Heart right ventricle (tissue), 16 donors: ENCODE results near the gene CBX1. TPM values are rescaled to one million over a fixed set of nuclear protein-coding genes. Genes with fewer than 3 reads are reported as not detected.
A peak's percentile ranks its signal among the peaks of the same experiment; 100 is the strongest.

Experiments used
- ATAC-seq, 8 donors: fragments of 200-7000 bp; cut with Tn5 transposase; one replicate each; pipeline ENCODE4 v1.9.1; 2020; ENCODE audit warnings: mild to moderate bottlenecking in 8 of 8, moderate library complexity in 8 of 8, moderate number of reproducible peaks in 1 of 8
- DNase-seq, 2 donors: peaks; one replicate each; pipeline ENCODE4 v3.0.0-alpha.2; 2020
- H3K27ac ChIP-seq, 10 donors: fragments of 200-600 bp; sonication (generic) in 2 of 10; one replicate each; pipeline versions ENCODE4 v1.5.0 to v1.8.0; 2020 to 2022; ENCODE audit warnings: mild to moderate bottlenecking in 3 of 10
- H3K27me3 ChIP-seq, 7 donors: fragments of 200-600 bp; one replicate each; pipeline ENCODE4 v1.8.0; 2021 to 2022; ENCODE audit warnings: mild to moderate bottlenecking in 2 of 7
- H3K36me3 ChIP-seq, 9 donors: fragments of 200-600 bp; sonication (generic) in 1 of 9; one replicate each; pipeline versions ENCODE4 v1.5.0 to v1.8.0; 2020 to 2022; ENCODE audit warnings: mild to moderate bottlenecking in 2 of 9
- H3K4me1 ChIP-seq, 9 donors: fragments of 200-600 bp; sonication (generic) in 1 of 9; one replicate each; pipeline versions ENCODE4 v1.5.0 to v1.8.0; 2020 to 2022; ENCODE audit warnings: mild to moderate bottlenecking in 4 of 9
- H3K4me3 ChIP-seq, 10 donors: fragments of 200-600 bp; sonication (generic) in 2 of 10; one replicate each; pipeline versions ENCODE4 v1.5.0 to v1.8.0; 2020 to 2022; ENCODE audit warnings: mild to moderate bottlenecking in 7 of 10, moderate library complexity in 2 of 10
- H3K9me3 ChIP-seq, 11 donors: fragments of 200-600 bp in 10 of 11; sonication (generic) in 2 of 11; one replicate each; pipeline versions ENCODE4 v1.5.0 to v1.8.0; 2013 to 2022; ENCODE audit warnings: mild to moderate bottlenecking in 2 of 11, control low read depth in 1 of 11, moderate library complexity in 1 of 11
- CTCF ChIP-seq, 9 donors: fragments of 200-600 bp; sonication (generic) in 2 of 9; IDR thresholded peaks; one replicate each; pipeline versions ENCODE4 v1.5.0 to v1.8.0; 2021 to 2022; ENCODE audit warnings: antibody characterized with exemption in 9 of 9, mild to moderate bottlenecking in 5 of 9, moderate library complexity in 1 of 9
- WGBS, 2 donors: extraction: QIAGEN DNeasy Blood & Tissue Kit; methylation state at CpG; one replicate each; pipeline ENCODE4 v1.1.7; 2013; ENCODE audit warnings: inconsistent platforms in 1 of 2; 5-methylcytosine and 5-hydroxymethylcytosine counted together
- intact Hi-C, 10 donors: fragments of 100-400 bp; cut with DNase I; formaldehyde crosslinking; loops; one replicate each; pipeline versions ENCODE4 v1.11.1 to v1.14.2; 2022
- polyA plus RNA-seq, 2 donors: library from polyadenylated mRNA; stranded (reverse); fragments of 200-250 nt; gene quantifications; one replicate each; pipeline ENCODE4 v1.2.3, GENCODE V29; 2013
- total RNA-seq, 10 donors: library from RNA; stranded (reverse); fragmentation: NEBNext Ultra II Directional in 3 of 10; extraction: Animal tissue kit (Norgen Biotek cat#: 25700) in 3 of 10; gene quantifications; one replicate each; pipeline versions ENCODE4 v1.2.1 to v1.2.4, GENCODE V29; 2021 to 2023
- donor health status: Arrhythmogenic right ventricular cardiomyopathy.
- donor health status: ischemic (EF 13 %, LVEDD 7.1; RV severe dilation, severe dysfunction).
- donor health status: healthy with polysubstance abuse.
- donor health status: DM: no; HTN: yes; CAD: no.
- donor health status: DM: no; HTN: no; CAD: no.
- donor health status: ischemic (EF 25% LVEDD 6.9; RV normal size, moderate dysfunction).
- donor health status: ischemic (EF 25% LVEDD 5.7; RV mildly dilated, moderate dysfunction).
- donor health status: healthy.
- donor health status: DM: yes; HTN: yes; CAD: no.
- donor health status: Ischemic cardiomyopathy.
- donor health status: ischemic (EF 35%, LVEDD 5.7; RV mildly dilated, moderate dysfunction).
- donor health status: nonischemic (EF 11% LVEDD 7.7; RV severe dilation, severe dysfunction).
- donor health status: DM: yes; HTN: yes; CAD: no.
- donor health status: PGD.
- donor health status: ischemic (EF 29% LVEDD 5.4; RV normal size, mild dysfunction).
- donor health status: nonischemic (EF 23%, LVEDD 6.1; RV moderate dilation, normal function).

CBX1 gene
- total and polyA plus RNA-seq, 12 donors = 19.8 to 40.8 (median 35.9) TPM

- DNase-seq = no peak
- no peak for TF ChIP-seq CTCF (IDR thresholded peaks at IDR 0.05)
- Histone ChIP-seq H3K4me1 (peaks cover 2 to 40% (median 30%) of the 10 kb centered on the region in 9 donors), H3K27ac (peak overlapping the region in 6 of 10 donors; percentile 12 to 98 (median 32)), H3K27me3 (no peaks in the 10 kb centered on the region), H3K4me3 (no peak overlapping the region), H3K9me3 (no peaks in the 10 kb centered on the region), H3K36me3 (peaks cover 0 to 1% (median 0%) of the 10 kb centered on the region in 9 donors)
- no peak for ATAC-seq
- WGBS, 2 donors = 55 to 58% methylated on average over 8 of the region's 8 CpGs
- intact Hi-C loops = no loop called here
These were observed 55.8 kb downstream of the CBX1 start for GRCh38 chr17:48045316-48046001.

- no peak for ATAC-seq
- peaks cover 0 to 4% (median 0%) of the 10 kb centered on the region in 7 donors for H3K27me3 ChIP-seq
- WGBS, 2 donors = 87 to 88% methylated on average over 4 of the region's 4 CpGs
- no peak for DNase-seq
- no peak for TF ChIP-seq CTCF (IDR thresholded peaks at IDR 0.05)
- intact Hi-C loops = no loop called here
- peak overlapping the region in 2 of 10 donors; percentile 34 to 43 for H3K27ac ChIP-seq
- H3K36me3 ChIP-seq = no peaks in the 10 kb centered on the region
- no peaks in the 10 kb centered on the region for H3K9me3 ChIP-seq
- H3K4me1 ChIP-seq = peaks cover 0 to 34% (median 24%) of the 10 kb centered on the region in 9 donors
- no peak overlapping the region for H3K4me3 ChIP-seq
These were observed 56.4 kb downstream of the CBX1 start for GRCh38 chr17:48044851-48045250.

GRCh38 chr17:48043176-48043575 is 58.1 kb downstream of the CBX1 start:
- no peaks in the 10 kb centered on the region for H3K36me3 ChIP-seq
- H3K4me3 ChIP-seq = no peak overlapping the region
- ATAC-seq = no peak
- H3K4me1 ChIP-seq = peaks cover 0 to 28% (median 19%) of the 10 kb centered on the region in 9 donors
- no peak for TF ChIP-seq CTCF (IDR thresholded peaks at IDR 0.05)
- H3K27ac ChIP-seq = no peak overlapping the region
- DNase-seq = no peak
- intact Hi-C loops = no loop called here
- 74 to 83% methylated on average over 2 of the region's 2 CpGs for WGBS, 2 donors
- peaks cover 0 to 20% (median 0%) of the 10 kb centered on the region in 7 donors for H3K27me3 ChIP-seq
- H3K9me3 ChIP-seq = no peaks in the 10 kb centered on the region

GRCh38 chr17:48038687-48039086 is 62.6 kb downstream of the CBX1 start:
- Histone ChIP-seq H3K4me1 (peaks cover 7 to 17% (median 13%) of the 10 kb centered on the region in 9 donors), H3K9me3 (no peaks in the 10 kb centered on the region), H3K27me3 (peaks cover 0 to 37% (median 0%) of the 10 kb centered on the region in 7 donors), H3K27ac (no peak overlapping the region), H3K4me3 (no peak overlapping the region), H3K36me3 (peaks cover 0 to 2% (median 0%) of the 10 kb centered on the region in 9 donors)
- TF ChIP-seq CTCF (IDR thresholded peaks at IDR 0.05) = no peak
- intact Hi-C loops = loop anchor here in 1 of 10 donors (10.0 kb wide), 1 partner anchor 796 kb away; the partner anchor contains the start of gene CALCOCO2
- ATAC-seq (no peak), DNase-seq (no peak)
- 88 to 94% methylated on average over 2 of the region's 2 CpGs for WGBS, 2 donors
